HL-60 (cell line): ENCODE results near the gene CARD9.

ENCODE experiments used
- DNase-seq, 2 experiments: peaks; one replicate each; pipeline ENCODE4 v3.0.0-alpha.2; 2010 to 2020; ENCODE audit warnings: low read depth in 1 of 2, low spot score in 1 of 2
- H3K27ac ChIP-seq: fragments of 250-450 bp; sonication (Bioruptor Pico); replicated peaks from 2 replicates; pipeline ENCODE4 v1.5.1; 2020; ENCODE audit warnings: mild to moderate bottlenecking, moderate library complexity
- H3K27me3 ChIP-seq: fragments of 250-450 bp; sonication (Bioruptor Pico); 2 replicates; pipeline ENCODE4 v1.5.1; 2021; ENCODE audit warnings: mild to moderate bottlenecking, moderate library complexity; ENCODE audit not compliant: insufficient read depth, poor library complexity, severe bottlenecking
- H3K4me3 ChIP-seq: replicated peaks from 2 replicates; pipeline ENCODE4 v1.5.1; 2011; ENCODE audit warnings: mild to moderate bottlenecking, control low read depth, low read length; ENCODE audit not compliant: insufficient read depth
- CTCF ChIP-seq: IDR thresholded peaks from one replicate; pipeline ENCODE4 v1.5.1; 2011; ENCODE audit warnings: low read length, control low read depth, inconsistent platforms; ENCODE audit not compliant: insufficient read depth
- GABPA ChIP-seq: IDR thresholded peaks from 2 replicates; pipeline ENCODE4 v1.6.1; 2012; ENCODE audit warnings: low read depth
- POLR2AphosphoS5 ChIP-seq: IDR thresholded peaks from 2 replicates; pipeline ENCODE4 v1.6.1; 2012; ENCODE audit warnings: low read depth
- REST ChIP-seq: IDR thresholded peaks from 2 replicates; pipeline ENCODE4 v1.6.1; 2012; ENCODE audit warnings: low read depth; ENCODE audit not compliant: insufficient replicate concordance
- SPI1 ChIP-seq: IDR thresholded peaks from 2 replicates; pipeline ENCODE4 v1.6.1; 2012; ENCODE audit warnings: low read depth, mild to moderate bottlenecking, borderline replicate concordance

CARD9 gene

GRCh38 chr9:136331556-136332481 is 41.6 kb downstream of the CARD9 start:
- Histone ChIP-seq H3K27ac (no peak overlapping the region), H3K4me3 (no peak overlapping the region), H3K27me3 (peaks cover 7% of the 10 kb centered on the region)
- TF ChIP-seq POLR2AphosphoS5 (no peak), CTCF (no peak), GABPA (no peak), REST (no peak), SPI1 (no peak)
- no peak for DNase-seq

- Histone ChIP-seq H3K27me3 (peaks cover 9% of the 10 kb centered on the region), H3K4me3 (no peak overlapping the region), H3K27ac (no peak overlapping the region)
- no peak for DNase-seq
- TF ChIP-seq SPI1 (no peak), GABPA (no peak)
These were observed 42.4 kb downstream of the CARD9 start for GRCh38 chr9:136331030-136331429.

- no peak overlapping the region for H3K27ac ChIP-seq
- no peak overlapping the region for H3K4me3 ChIP-seq
- H3K27me3 ChIP-seq: peaks cover 9% of the 10 kb centered on the region
- DNase-seq: no peak
- TF ChIP-seq POLR2AphosphoS5: no peak
- no peak for TF ChIP-seq CTCF
- TF ChIP-seq REST: no peak
- TF ChIP-seq GABPA: no peak
- TF ChIP-seq SPI1: no peak
These were observed 43.0 kb downstream of the CARD9 start for GRCh38 chr9:136330406-136330990.

- Histone ChIP-seq H3K4me3 (no peak overlapping the region), H3K27me3 (peaks cover 9% of the 10 kb centered on the region), H3K27ac (no peak overlapping the region)
- no peak for TF ChIP-seq REST
- TF ChIP-seq GABPA: no peak
- TF ChIP-seq CTCF: no peak
- no peak for TF ChIP-seq SPI1
- no peak for TF ChIP-seq POLR2AphosphoS5
- no peak for DNase-seq
These were observed 43.6 kb downstream of the CARD9 start for GRCh38 chr9:136329636-136330405.
